Activated CD8-positive, alpha-beta memory T cell treated with anti-CD3 and anti-CD28 coated beads, Interleukin-2, amount 50 U/mL, for 24 hours (primary cell): Measurements from ENCODE around the gene S100A10.

Source experiments
- DNase-seq: peaks from one replicate; pipeline ENCODE4 v3.0.0-alpha.2; 2020; ENCODE audit errors: extremely low read depth

S100A10 gene

GRCh38 chr1:151993734-151994496, at the start of gene S100A10:
Gene S100A10 (minus strand): TSS chr1:151993859. CDS start chr1:151986230, 7,629 bp downstream.
- DNase-seq = no peak

- no peak for DNase-seq
These were observed 48.4 kb upstream of the S100A10 start for GRCh38 chr1:152042030-152042429.

- DNase-seq = no peak
These were observed 46.2 kb upstream of the S100A10 start for GRCh38 chr1:152039886-152040285.

- DNase-seq = no peak
These were observed 45.8 kb upstream of the S100A10 start for GRCh38 chr1:152039461-152039860.

- no peak for DNase-seq
These were observed 45.2 kb upstream of the S100A10 start for GRCh38 chr1:152038871-152039270.

GRCh38 chr1:152036267-152037216, 42.9 kb upstream of the S100A10 start, which contains the start of gene S100A11:
Gene S100A11 (minus strand): TSS chr1:152037004. CDS start chr1:152036915, 89 bp downstream.
- DNase-seq = peak; percentile 39

- DNase-seq = no peak
These were observed 42.0 kb upstream of the S100A10 start for GRCh38 chr1:152035539-152036266.

- no peak for DNase-seq
These were observed 41.2 kb upstream of the S100A10 start for GRCh38 chr1:152034654-152035538.

- DNase-seq = no peak
These were observed 40.6 kb upstream of the S100A10 start for GRCh38 chr1:152034324-152034653.

- DNase-seq = no peak
These were observed 36.2 kb upstream of the S100A10 start for GRCh38 chr1:152029929-152030211.

- DNase-seq = no peak
These were observed 35.7 kb upstream of the S100A10 start for GRCh38 chr1:152029144-152029928.

- no peak for DNase-seq
These were observed 33.2 kb upstream of the S100A10 start for GRCh38 chr1:152026895-152027294.

GRCh38 chr1:152024223-152024622, 30.6 kb upstream of the S100A10 start:
- DNase-seq = no peak

- DNase-seq = no peak
These were observed 29.6 kb upstream of the S100A10 start for GRCh38 chr1:152023221-152023620.

- DNase-seq = no peak
These were observed 28.8 kb upstream of the S100A10 start for GRCh38 chr1:152022474-152022873.

GRCh38 chr1:152021569-152021968, 27.9 kb upstream of the S100A10 start:
- no peak for DNase-seq

GRCh38 chr1:152020849-152021248, 27.2 kb upstream of the S100A10 start:
- DNase-seq = no peak

- DNase-seq = no peak
These were observed 24.9 kb upstream of the S100A10 start for GRCh38 chr1:152018537-152018936.

- DNase-seq = no peak
These were observed 22.1 kb upstream of the S100A10 start for GRCh38 chr1:152015766-152016165.

GRCh38 chr1:152014943-152015342, 21.3 kb upstream of the S100A10 start:
- no peak for DNase-seq
